GM19395 (cell line): ENCODE results near the gene SYNM.
"Not testable (repeated sequence)": the region's sequence is repeated elsewhere in the genome, so short reads cannot be mapped to it uniquely, and the experiment has no call there.

Experiments used
- ATAC-seq: cut with Tn5 transposase; IDR thresholded peaks from one replicate; pipeline ENCODE4 v1.9.1; 2021; ENCODE audit warnings: mild to moderate bottlenecking, moderate library complexity; ENCODE audit not compliant: unreplicated experiment

Gene SYNM

GRCh38 chr15:99104788-99105513 is at the start of gene SYNM:
SYNM (plus strand) TSS chr15:99105080; CDS start chr15:99105200, 120 bp downstream.
- ATAC-seq, result peak; percentile 67

- ATAC-seq, result no peak
Measured at GRCh38 chr15:99055555-99056134, 49.2 kb upstream of the SYNM start.

GRCh38 chr15:99057020-99057419 is 47.9 kb upstream of the SYNM start:
- ATAC-seq, result no peak

- ATAC-seq, result no peak
Measured at GRCh38 chr15:99057697-99058420, 47.0 kb upstream of the SYNM start.

GRCh38 chr15:99058421-99058870 is 46.4 kb upstream of the SYNM start:
- no peak for ATAC-seq

- peak; percentile 59 for ATAC-seq
Measured at GRCh38 chr15:99059010-99059981, 45.6 kb upstream of the SYNM start.

- not testable (repeated sequence) for ATAC-seq
Measured at GRCh38 chr15:99060186-99060585, 44.7 kb upstream of the SYNM start.

- ATAC-seq, result no peak
Measured at GRCh38 chr15:99062226-99062625, 42.7 kb upstream of the SYNM start.

GRCh38 chr15:99068186-99068585 is 36.7 kb upstream of the SYNM start:
- no peak for ATAC-seq

- no peak for ATAC-seq
Measured at GRCh38 chr15:99070208-99070607, 34.7 kb upstream of the SYNM start.

GRCh38 chr15:99071091-99071680 is 33.7 kb upstream of the SYNM start:
- ATAC-seq, result no peak

- no peak for ATAC-seq
Measured at GRCh38 chr15:99073008-99073717, 31.7 kb upstream of the SYNM start.

GRCh38 chr15:99074446-99074845 is 30.4 kb upstream of the SYNM start:
- no peak for ATAC-seq

GRCh38 chr15:99075059-99075652 is 29.7 kb upstream of the SYNM start:
- not testable (repeated sequence) for ATAC-seq

GRCh38 chr15:99076109-99076508 is 28.8 kb upstream of the SYNM start:
- peak; percentile 25 for ATAC-seq

GRCh38 chr15:99076555-99077308 is 28.1 kb upstream of the SYNM start:
- peak; percentile 98 for ATAC-seq

GRCh38 chr15:99082798-99083197 is 22.1 kb upstream of the SYNM start:
- no peak for ATAC-seq

- ATAC-seq, result no peak
Measured at GRCh38 chr15:99084965-99085364, 19.9 kb upstream of the SYNM start.
